Endodermal cell (in vitro differentiated cells): ENCODE data around the gene KATNAL1. TPM values are rescaled to one million over a fixed set of nuclear protein-coding genes. Genes with fewer than 3 reads are reported as not detected.

ENCODE experiments used
- DNase-seq: peaks from one replicate; pipeline ENCODE4 v3.0.0-alpha.2; 2017
- H3K27ac ChIP-seq: 2 replicates; pipeline ENCODE4 v1.5.1; 2013; ENCODE audit warnings: mild to moderate bottlenecking, low read depth, low read length, moderate library complexity
- H3K27me3 ChIP-seq: 2 replicates; pipeline ENCODE4 v1.6.1; 2013; ENCODE audit warnings: mild to moderate bottlenecking, low read length, moderate library complexity; ENCODE audit not compliant: insufficient read depth, control insufficient read depth, poor library complexity, severe bottlenecking
- H3K36me3 ChIP-seq: 2 replicates; pipeline ENCODE4 v1.7.0; 2013; ENCODE audit warnings: mild to moderate bottlenecking, low read length, moderate library complexity; ENCODE audit not compliant: control insufficient read depth, insufficient read depth
- H3K4me1 ChIP-seq: one replicate; pipeline ENCODE4 v1.7.0; 2013; ENCODE audit warnings: low read length; ENCODE audit not compliant: control insufficient read depth, insufficient read depth
- H3K4me3 ChIP-seq: 2 replicates; pipeline ENCODE4 v1.5.1; 2013; ENCODE audit warnings: mild to moderate bottlenecking, low read length, moderate library complexity
- H3K9ac ChIP-seq: 2 replicates; pipeline ENCODE4 v1.6.1; 2013; ENCODE audit warnings: mild to moderate bottlenecking, low read length, moderate library complexity; ENCODE audit not compliant: poor library complexity, severe bottlenecking; ENCODE audit errors: extremely low read depth
- H3K9me3 ChIP-seq: 2 replicates; pipeline ENCODE4 v1.6.1; 2013; ENCODE audit warnings: mild to moderate bottlenecking, low read length, moderate library complexity; ENCODE audit not compliant: control insufficient read depth
- H3K27ac Mint-ChIP-seq: 2 replicates; pipeline ENCODE4 v1.8.0; 2020; ENCODE audit warnings: mixed read lengths
- H3K27me3 Mint-ChIP-seq: 2 replicates; pipeline ENCODE4 v1.8.0; 2021; ENCODE audit warnings: mild to moderate bottlenecking, mixed read lengths; ENCODE audit not compliant: insufficient read depth
- H3K36me3 Mint-ChIP-seq: 2 replicates; pipeline ENCODE4 v1.8.0; 2020; ENCODE audit warnings: low read depth, mixed read lengths
- H3K4me1 Mint-ChIP-seq: 2 replicates; pipeline ENCODE4 v1.8.0; 2020; ENCODE audit warnings: mixed read lengths
- H3K4me3 Mint-ChIP-seq: 2 replicates; pipeline ENCODE4 v1.8.0; 2020; ENCODE audit warnings: mild to moderate bottlenecking, moderate library complexity, mixed read lengths
- H3K9me3 Mint-ChIP-seq: 2 replicates; pipeline ENCODE4 v1.8.0; 2020; ENCODE audit warnings: mild to moderate bottlenecking, mixed read lengths
- WGBS, 2 experiments: methylation state at CpG; one replicate each; pipeline versions ENCODE4 v1.1.5 to v1.1.7; 2013; ENCODE audit warnings: missing lambda C conversion rate in 2 of 2, mixed read lengths in 1 of 2; ENCODE audit not compliant: insufficient coverage in 1 of 2, insufficient read length in 1 of 2; 5-methylcytosine and 5-hydroxymethylcytosine counted together
- total RNA-seq, 2 donors: library from RNA; stranded (reverse); fragmentation: NEBNext Ultra II Directional in 1 of 2; extraction: Animal tissue kit (Norgen Biotek cat#: 25700) in 1 of 2; gene quantifications; 2 replicates in 1 of 2; 3 replicates in 1 of 2; pipeline ENCODE4 v1.2.1, GENCODE V29; 2021
- TF ChIP-seq, protein P1 (sequence below): fragments of 200-600 bp; sonication (generic); conservative IDR thresholded peaks from 2 replicates; pipeline ENCODE4 v1.5.0; 2021; ENCODE audit warnings: antibody characterized with exemption, mild to moderate bottlenecking

The KATNAL1 gene
- total RNA-seq, 2 donors from 2014 or later, result 20.3 to 32.2 TPM

DNA sequence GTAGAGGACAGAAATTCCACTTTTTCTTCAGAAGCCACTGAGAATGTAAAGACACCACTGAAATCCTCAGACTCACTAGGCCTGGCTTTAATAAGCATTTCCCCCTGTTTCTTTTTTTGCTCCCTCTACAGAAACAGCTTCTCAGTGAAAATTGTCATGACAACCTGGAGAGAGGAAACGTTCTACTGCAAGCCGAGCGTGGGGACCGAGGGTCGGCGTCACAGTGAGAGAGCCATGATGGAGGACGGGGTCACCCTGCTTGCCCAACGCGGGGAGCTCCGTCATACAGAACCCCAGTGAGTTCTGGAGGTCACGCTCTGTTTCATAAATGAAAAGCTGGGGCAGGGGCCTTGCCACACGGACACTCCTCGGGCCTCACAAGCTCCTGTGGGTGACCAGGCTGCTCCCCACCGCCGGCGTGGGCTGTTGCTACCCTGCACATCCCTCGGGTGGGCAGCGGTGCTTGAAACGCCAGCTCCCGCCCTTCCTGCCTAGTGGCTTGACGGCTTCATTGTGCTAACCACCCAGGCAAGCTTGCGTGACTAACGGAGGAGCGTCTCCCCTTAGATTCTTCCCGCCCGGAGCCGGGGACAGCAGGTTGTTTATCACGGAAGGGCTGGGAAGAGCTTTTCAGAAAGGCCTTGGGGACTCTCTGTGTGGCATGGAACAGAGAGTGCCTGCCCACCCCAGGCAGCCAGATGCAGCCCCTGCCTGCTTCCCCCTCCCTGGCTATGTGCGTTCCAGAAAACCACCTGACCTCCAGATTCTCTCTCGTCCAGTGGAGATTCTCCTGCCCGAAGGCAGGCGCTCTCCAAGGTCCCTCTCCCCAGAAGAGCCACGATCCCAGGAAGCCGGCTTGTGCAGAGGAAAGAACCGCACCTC is 153.6 kb downstream of the KATNAL1 start:
- H3K4me3 Mint-ChIP-seq, result no peak overlapping the region

More for the DNA sequence above, 153.6 kb downstream of the KATNAL1 start:
- DNase-seq, result peak; percentile 83
- H3K4me3 ChIP-seq, result no peak overlapping the region
- no peaks in the 10 kb centered on the region for H3K36me3 ChIP-seq
- H3K27me3 Mint-ChIP-seq, result no peaks in the 10 kb centered on the region
- H3K9me3 ChIP-seq, result no peaks in the 10 kb centered on the region
- no peaks in the 10 kb centered on the region for H3K36me3 Mint-ChIP-seq
- TF ChIP-seq, protein P1, sequence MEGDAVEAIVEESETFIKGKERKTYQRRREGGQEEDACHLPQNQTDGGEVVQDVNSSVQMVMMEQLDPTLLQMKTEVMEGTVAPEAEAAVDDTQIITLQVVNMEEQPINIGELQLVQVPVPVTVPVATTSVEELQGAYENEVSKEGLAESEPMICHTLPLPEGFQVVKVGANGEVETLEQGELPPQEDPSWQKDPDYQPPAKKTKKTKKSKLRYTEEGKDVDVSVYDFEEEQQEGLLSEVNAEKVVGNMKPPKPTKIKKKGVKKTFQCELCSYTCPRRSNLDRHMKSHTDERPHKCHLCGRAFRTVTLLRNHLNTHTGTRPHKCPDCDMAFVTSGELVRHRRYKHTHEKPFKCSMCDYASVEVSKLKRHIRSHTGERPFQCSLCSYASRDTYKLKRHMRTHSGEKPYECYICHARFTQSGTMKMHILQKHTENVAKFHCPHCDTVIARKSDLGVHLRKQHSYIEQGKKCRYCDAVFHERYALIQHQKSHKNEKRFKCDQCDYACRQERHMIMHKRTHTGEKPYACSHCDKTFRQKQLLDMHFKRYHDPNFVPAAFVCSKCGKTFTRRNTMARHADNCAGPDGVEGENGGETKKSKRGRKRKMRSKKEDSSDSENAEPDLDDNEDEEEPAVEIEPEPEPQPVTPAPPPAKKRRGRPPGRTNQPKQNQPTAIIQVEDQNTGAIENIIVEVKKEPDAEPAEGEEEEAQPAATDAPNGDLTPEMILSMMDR, result no peak
- H3K27ac ChIP-seq, result no peak overlapping the region
- no peak overlapping the region for H3K27ac Mint-ChIP-seq
- H3K9me3 Mint-ChIP-seq, result peaks cover 2% of the 10 kb centered on the region
- H3K9ac ChIP-seq, result no peak overlapping the region
- no peaks in the 10 kb centered on the region for H3K4me1 ChIP-seq
- peaks cover 11% of the 10 kb centered on the region for H3K4me1 Mint-ChIP-seq
- WGBS, 2 experiments, result 82 to 83% methylated on average over 28 to 35 of the region's 35 CpGs
- no peaks in the 10 kb centered on the region for H3K27me3 ChIP-seq

Other genes starting within 250 kb of the KATNAL1 start
- not detected for gene UBE2L5, start 114.9 kb upstream of the KATNAL1 start, total RNA-seq
- gene HMGB1, start 158.4 kb upstream of the KATNAL1 start, total RNA-seq, result 100 to 1,000 TPM; 545 to 557 TPM